Dermis lymphatic vessel endothelial cell (primary cell): ENCODE measurements around the gene USF2. TPM values are rescaled to one million over a fixed set of nuclear protein-coding genes. Genes with fewer than 3 reads are reported as not detected.

Experiments used
- total RNA-seq: library from RNA; depleted of rRNA; stranded (reverse); fragments of >200 nt; gene quantifications from 2 replicates; pipeline ENCODE4 v1.2.1, GENCODE V29; 2014

Gene USF2
- 35.2 and 43.8 TPM in 2 replicates for total RNA-seq

GRCh38 chr19:35268536-35269437 is at the start of gene USF2:
Gene USF2 (plus strand): TSS chr19:35268962. CDS start chr19:35269102, 140 bp downstream.

DNA sequence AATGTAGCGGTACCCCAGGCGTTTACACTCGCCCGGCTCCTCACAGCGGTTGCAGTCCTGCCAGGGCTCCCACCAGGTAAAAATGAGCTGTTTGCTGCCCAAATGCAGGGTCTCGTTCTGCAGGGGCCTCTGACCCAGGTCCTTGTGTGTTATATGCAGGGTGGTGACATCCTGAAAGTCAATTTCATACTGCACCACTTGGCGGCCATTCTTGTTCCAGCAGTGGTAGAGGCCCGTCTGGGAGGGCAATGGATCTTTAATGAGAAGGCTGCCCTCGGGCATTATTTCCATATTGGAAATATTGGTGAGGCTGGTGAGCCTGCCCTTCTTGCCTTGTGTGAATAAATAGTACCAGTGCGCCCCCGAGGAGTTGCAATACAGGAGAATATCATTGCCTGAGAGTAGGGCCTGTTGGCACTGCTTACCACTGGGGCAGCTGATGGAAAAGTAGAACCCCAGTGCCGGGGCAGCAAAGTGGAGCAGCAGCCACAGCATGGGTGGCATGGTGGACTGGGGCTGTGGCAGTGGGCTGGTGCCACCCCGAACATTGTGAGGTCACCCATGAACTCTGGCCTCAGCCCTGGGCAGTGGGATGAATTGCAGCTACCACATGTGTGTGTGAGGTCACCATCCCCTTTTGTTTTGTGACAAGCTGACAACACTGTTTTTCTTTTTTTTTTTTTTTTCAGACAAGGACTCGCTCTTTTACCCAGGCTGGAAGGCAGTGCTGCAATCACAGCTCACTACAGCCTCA is 40.4 kb upstream of the USF2 start, which contains the start of gene FAM187B:
FAM187B (minus strand) TSS at position 563 of the 754 bp plus-strand sequence; CDS start at position 504, 59 bp downstream.

DNA sequence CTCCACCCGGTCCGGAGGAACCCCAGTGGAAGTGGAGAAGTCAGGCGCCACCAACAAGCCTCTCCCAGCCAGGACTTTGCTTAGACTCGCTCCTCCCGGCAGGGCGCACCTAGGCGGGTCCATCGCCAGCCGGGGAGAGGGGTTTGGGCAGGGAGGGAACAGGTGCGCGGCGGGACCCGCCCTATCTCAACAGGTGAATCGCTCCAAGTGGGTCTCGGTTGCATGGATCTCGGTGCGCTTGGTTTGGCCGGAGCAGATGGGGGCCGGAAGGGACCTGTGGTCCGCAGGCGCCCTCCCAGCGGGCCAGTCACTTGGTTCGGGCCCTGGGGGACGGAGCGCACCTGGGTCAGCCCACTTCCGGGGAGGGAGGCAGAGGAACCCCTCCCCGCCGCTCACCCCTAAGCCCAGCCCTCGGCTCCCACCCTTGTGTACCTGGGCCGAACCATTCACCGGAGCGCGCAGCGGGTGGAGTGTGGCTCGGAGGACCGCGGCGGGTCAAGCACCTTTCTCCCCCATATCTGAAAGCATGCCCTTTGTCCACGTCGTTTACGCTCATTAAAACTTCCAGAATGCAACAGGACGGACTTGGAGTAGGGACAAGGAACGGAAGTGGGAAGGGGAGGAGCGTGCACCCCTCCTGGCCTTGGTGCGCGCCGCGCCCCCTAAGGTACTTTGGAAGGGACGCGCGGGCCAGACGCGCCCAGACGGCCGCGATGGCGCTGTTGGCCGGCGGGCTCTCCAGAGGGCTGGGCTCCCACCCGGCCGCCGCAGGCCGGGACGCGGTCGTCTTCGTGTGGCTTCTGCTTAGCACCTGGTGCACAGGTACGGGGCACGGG is 20.2 kb upstream of the USF2 start, which contains the start of gene LSR:
LSR (plus strand) TSS at position 693 of the 836 bp plus-strand sequence; CDS start at position 714, 21 bp downstream.

DNA sequence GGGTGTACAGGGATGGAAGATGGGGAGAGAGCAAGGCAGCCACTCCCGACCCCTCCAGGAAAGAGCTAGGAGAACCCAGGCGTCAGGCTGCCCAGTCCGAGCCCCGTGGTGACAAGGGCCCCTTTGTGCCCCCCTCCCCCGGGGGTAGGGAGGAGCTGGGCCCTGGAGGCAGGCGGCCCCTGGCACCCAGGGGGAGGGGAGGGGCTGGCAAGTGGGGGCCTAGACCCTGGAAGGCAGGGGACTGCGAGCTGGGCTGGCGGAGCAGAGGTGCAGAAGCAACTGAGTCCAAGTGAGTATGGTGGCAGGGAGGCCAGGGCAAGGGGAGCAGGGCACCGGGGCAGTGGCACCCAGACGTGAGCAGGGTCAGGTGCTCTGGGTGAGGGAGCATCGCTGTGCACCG is 23.2 kb downstream of the USF2 start, which contains the start of gene MAG:
MAG (plus strand) TSS at position 246 of the 400 bp plus-strand sequence. CDS start 3,248 bp downstream, outside the sequence.

DNA sequence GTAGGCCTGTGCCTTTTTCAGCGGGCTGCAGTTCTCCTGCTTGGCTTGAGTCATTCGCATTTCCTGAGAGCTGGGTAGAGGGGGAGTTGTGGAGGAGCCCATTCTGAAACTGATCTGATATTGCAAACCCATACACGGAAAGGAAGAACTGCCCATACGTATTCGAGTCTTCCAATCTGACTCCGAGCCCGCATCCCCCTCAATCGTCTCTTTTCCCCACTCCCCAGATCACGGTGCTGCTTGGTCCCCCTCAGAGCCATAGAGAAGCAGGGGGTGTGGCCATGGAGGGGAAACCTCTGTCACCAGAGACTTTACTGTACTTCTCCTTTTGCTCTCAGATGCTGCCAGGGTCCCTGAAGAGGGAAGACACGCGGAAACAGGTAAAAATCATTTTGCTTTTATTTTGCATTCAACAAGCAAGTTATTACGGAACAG is 60.1 kb downstream of the USF2 start, which contains the start of gene CD22:
CD22 (plus strand) TSS at position 337 of the 435 bp plus-strand sequence. CDS start 2,854 bp downstream, outside the sequence.

Other genes with a start within 250 kb of the USF2 start
- 8.8 and 12.2 TPM in 2 replicates for gene SCN1B, start 238.5 kb upstream of the USF2 start, total RNA-seq
- under 0.01 and 0.09 TPM in 2 replicates for gene HPN, start 227.2 kb upstream of the USF2 start, total RNA-seq
- gene FXYD3, start 153.1 kb upstream of the USF2 start, total RNA-seq: not detected in 2 replicates
- not detected in 2 replicates for gene LGI4, start 133.9 kb upstream of the USF2 start, total RNA-seq
- not detected in 2 replicates for gene FXYD1, start 130.1 kb upstream of the USF2 start, total RNA-seq
- gene FXYD7, start 125.7 kb upstream of the USF2 start, total RNA-seq: not detected in 2 replicates
- gene FXYD5, start 114.2 kb upstream of the USF2 start, total RNA-seq: 22.2 and 27.3 TPM in 2 replicates
- not detected in 2 replicates for gene FAM187B, start 40.2 kb upstream of the USF2 start, total RNA-seq
- 0.34 and 3.5 TPM in 2 replicates for gene LSR, start 20.0 kb upstream of the USF2 start, total RNA-seq
- gene HAMP, start 13.6 kb downstream of the USF2 start, total RNA-seq: 0.17 and 0.22 TPM in 2 replicates
- not detected in 2 replicates for gene MAG, start 23.2 kb downstream of the USF2 start, total RNA-seq
- gene CD22, start 60.2 kb downstream of the USF2 start, total RNA-seq: 0.11 and 0.26 TPM in 2 replicates
- not detected in 2 replicates for gene FFAR1, start 78.9 kb downstream of the USF2 start, total RNA-seq
- not detected in 2 replicates for gene FFAR3, start 89.5 kb downstream of the USF2 start, total RNA-seq
- not detected in 2 replicates for gene GPR42, start 102.1 kb downstream of the USF2 start, total RNA-seq
- not detected in 2 replicates for gene FFAR2, start 179.3 kb downstream of the USF2 start, total RNA-seq
- gene KRTDAP, start 221.5 kb downstream of the USF2 start, total RNA-seq: not detected in 2 replicates
- gene DMKN, start 244.7 kb downstream of the USF2 start, total RNA-seq: not detected in 2 replicates